Stimulated activated CD4-positive, alpha-beta T cell treated with anti-CD3 and anti-CD28 coated beads, Interleukin-4, amount 100 ng/mL, for 48 hours (primary cell): ENCODE measurements around the gene ARMC6.
"Not testable (repeated sequence)": the region's sequence is repeated elsewhere in the genome, so short reads cannot be mapped to it uniquely, and the experiment has no call there.

Experiments
- DNase-seq, 2 donors: peaks; one replicate each; pipeline ENCODE4 v3.0.0-alpha.2; 2020; ENCODE audit warnings: low read depth in 2 of 2

ARMC6 gene

DNA sequence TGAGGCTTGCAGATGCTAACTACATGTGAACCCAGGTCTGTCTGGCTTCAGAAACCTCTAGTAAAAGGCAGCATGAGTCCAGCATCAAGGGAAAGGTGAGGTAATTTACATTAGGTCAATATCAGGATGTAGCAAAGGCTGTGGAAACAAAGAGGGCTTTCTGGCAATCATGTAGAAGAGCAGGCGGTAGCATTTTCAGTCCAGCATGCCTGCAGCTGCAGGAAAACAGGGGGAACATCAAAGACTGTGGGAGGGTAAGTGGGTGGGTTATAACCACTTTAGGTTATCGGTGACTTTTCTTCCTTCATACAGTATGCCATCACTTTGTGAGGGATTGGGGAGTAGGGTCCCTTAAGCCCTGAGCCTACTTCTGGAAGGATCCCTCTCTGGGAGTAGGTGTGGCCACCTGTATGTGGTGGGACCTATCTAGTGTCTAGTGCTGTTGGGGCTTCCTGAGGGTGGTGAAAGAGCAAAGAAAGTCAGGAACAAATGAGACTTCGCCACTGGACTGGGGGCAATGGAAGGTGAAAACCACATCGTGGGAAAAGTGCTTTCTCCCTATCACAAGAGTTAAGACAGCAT is 10.9 kb upstream of the ARMC6 start:
- DNase-seq = no peak

DNA sequence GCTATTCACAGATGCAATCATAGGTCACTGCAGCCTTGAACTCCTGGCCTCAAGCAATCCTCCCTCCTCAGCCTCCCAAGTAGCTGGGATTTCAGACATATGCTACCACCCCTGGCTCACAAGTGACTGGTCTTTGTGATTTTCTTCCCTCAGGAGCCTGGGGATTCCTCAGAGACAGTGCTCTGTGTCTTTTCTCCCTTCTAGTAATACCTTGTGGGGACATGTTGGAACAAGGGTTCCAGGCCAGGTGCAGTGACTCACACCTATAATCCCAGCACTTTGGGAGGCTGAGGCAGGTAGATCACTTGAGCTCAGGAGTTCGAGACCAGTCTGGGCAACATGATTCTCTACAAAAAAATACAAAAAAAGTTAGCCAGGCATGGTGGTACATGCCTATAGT is 10.0 kb upstream of the ARMC6 start:
- DNase-seq = not testable (repeated sequence)

- no peak for DNase-seq
Observed at GRCh38 chr19:19025861-19026260, 7.5 kb upstream of the ARMC6 start.

GRCh38 chr19:19026299-19026971 is 7.0 kb upstream of the ARMC6 start:
- no peak for DNase-seq

DNA sequence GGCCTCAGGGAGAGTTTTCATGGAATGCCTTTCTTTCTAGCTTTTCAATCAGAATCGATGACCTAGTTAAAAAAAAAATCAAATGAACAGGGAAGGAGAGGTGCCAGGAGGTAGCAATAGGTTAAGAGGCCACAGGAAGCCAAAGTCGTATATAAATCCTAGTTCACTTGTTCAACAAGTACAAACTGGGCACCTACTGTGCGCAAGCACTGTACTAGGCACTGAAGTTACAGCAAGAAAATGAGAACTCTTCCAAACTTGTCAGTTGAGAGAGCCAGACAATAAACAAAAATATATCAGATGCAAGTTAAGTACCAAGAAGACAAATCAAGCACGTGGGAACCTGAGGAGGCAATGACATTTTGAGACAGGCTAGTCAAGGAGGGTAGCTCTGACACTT is 6.2 kb upstream of the ARMC6 start:
- DNase-seq = no peak

DNA sequence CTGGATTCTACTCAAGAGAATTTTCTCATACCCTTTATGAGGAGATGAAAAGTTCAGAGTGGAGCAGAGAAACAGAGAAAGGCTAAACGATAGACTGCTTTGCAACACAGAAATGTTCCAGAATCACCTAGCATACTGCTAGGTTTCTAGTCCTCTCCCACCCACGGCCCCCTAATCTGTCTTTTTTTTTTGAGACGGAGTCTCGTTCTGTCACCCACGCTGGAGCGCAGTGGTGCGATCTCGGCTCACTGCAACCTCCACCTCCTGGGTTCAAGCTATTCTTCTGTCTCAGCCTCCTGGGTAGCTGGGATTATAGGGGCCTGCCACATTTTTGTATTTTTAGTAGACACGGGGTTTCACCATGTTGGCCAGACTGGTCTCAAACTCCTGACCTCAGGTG is 4.9 kb upstream of the ARMC6 start:
- DNase-seq = no peak

- no peak for DNase-seq
Observed at GRCh38 chr19:19031891-19032290, 1.5 kb upstream of the ARMC6 start.

GRCh38 chr19:19032420-19033175 is 805 bp upstream of the ARMC6 start:
- peak; percentile 81 to 84 for DNase-seq

DNA sequence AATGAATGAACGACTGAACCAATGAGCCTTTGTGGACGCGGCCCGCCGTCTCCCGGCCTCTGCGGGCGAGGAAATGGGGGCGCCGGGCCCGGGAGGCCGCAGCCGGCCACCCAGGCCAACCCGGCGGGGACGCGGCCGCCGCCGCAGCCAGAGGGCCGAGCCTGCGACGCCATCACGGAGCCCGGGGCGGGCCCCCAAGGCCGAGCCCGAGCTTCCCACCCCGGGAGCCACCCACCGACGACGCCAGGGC is 302 bp upstream of the ARMC6 start:
- DNase-seq = no peak

- peak; percentile 64 to 75 for DNase-seq
Observed at GRCh38 chr19:19034204-19034624, 811 bp downstream of the ARMC6 start.

DNA sequence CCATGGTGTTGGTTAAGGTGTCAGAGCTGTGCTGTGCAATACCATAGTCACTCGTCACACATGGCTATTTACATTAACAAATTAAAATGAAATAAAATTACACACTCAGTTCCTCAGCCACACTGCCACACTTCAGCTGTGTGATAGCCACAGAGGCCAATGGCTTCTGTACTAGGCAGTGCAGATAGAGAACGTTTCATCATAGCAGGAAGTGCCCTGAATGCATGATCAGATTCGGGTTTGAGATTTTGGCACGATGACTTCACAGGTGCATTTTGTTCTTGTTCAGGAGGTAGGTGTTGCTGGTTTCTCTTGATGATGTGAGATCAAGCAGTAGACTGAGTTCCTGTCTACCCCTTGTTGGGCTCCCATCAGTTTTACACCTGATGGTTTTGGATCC is 6.5 kb downstream of the ARMC6 start:
- no peak for DNase-seq

DNA sequence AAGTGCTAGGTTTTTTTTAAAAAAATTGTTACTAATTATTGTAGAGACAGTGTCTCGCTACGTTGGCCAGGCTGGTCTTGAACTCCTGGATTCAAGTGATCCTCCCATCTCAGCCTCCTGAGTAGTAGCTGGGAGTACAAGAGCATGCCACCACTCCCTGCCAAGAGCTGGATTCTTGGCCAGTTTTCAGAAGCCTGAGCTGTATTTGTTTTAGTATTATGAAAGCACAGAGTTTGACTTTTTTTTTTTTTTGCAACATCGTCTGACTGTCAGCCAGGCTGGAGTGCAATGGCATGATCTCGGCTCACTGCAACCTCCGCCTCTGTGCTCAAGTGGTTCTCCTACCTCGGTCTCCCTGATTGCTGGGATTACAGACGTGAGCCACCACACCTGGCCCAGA is 7.0 kb downstream of the ARMC6 start:
- no peak for DNase-seq

DNA sequence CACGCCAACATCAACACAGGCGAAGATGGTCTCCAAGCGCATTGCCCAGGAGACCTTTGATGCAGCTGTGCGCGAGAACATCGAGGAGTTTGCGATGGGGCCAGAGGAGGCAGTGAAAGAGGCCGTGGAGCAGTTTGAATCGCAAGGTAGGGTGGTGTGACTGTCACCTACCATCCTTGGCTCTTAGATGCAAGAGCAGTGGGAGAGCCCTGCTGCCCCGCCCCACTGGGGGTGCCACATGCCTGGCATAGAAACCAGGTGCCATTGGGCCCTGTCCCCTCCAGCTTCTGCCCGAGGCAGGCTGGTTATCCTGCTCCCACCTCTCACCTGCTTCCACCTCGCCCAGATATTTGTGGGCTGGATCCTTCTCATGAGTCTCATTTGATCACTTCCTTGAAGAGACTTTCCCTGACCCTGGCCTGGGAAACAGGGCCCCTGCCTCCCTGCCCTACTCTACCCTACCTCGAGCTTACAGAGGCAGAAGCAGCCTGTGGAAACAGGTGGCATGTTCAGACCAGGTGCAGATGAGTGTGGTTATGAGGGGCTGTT is 9.4 kb downstream of the ARMC6 start:
- no peak for DNase-seq

DNA sequence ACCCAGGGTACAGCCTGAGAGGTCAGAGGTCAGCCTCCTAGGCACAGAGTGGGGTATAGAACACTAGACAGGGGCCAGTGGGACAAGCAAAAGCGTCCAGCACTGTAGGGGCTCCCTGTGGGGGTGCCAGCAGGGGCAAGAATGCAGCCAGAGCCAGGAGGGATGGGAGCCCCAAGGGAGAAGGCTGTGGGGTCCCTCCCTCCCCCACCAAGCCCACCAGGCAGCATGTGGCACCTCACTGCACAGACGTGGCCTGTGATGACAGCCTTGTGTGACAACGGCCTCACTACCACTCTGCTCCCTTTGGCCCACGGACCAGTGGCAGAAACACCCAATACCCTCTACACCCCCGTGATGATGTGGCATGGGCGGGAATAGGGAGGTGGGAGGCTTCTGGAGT is 10.1 kb downstream of the ARMC6 start:
- DNase-seq = no peak

DNA sequence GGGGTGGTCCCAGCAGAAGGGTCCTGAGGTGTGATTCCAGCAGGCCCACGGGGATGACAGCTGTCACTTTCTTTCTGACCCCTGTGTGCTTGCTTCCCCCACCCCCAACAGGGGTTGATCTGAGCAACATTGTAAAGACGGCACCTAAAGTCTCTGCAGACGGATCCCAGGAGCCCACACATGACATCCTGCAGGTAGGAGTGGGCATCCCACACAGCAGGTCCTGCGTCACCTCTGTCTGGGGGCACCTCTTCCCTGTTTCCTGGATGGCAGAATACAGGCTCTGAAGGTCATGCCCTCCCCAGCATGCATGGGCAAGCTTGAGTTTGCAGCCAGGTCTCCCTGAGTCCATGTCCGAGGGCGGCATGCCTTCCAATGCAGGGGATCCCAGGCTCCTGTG is 10.5 kb downstream of the ARMC6 start:
- no peak for DNase-seq

DNA sequence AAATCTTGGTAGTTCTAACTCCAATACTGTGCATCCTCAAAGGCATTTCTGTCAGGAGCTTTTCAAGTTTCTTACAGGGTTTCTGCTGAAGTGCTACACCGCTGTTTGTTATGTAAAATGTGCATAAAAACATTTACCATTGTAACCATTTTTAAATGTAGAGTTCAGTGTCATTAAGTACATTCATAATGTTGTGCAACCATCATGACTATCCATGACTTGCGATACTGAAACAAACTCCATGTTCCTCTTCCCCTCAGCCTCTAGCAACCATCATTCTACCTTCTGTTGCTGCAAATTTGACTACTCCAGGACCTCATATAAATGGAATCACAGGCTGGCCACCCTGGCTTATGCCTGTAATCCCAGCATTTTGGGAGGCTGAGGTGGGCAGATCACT is 16.0 kb downstream of the ARMC6 start:
- no peak for DNase-seq

- DNase-seq = no peak
Observed at GRCh38 chr19:19050104-19050503, 16.7 kb downstream of the ARMC6 start.

DNA sequence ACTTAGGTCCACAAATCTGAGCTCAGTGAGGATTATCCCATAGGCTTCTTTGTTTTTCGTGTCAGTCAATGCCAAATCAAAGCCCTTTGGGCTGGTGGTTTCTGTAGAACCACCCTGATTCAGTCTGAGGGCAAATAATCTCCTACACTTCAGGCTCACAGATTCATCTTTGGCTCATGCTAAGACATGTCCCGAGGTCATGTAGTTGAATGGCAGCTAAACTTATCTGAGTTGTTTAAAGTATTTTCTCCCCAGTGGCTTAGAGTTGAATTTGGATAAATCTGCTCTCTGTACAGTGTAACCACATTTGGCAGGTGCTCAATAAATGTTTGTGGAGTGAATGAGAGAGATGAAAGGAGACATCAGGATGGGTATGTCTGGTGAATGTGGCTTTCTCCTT is 17.3 kb downstream of the ARMC6 start:
- no peak for DNase-seq

- DNase-seq = no peak
Observed at GRCh38 chr19:19051478-19052213, 18.2 kb downstream of the ARMC6 start.

- no peak for DNase-seq
Observed at GRCh38 chr19:19052921-19053320, 19.5 kb downstream of the ARMC6 start.

GRCh38 chr19:19053508-19054314 is 20.3 kb downstream of the ARMC6 start:
- peak; percentile 49 to 50 for DNase-seq
